Activated CD8-positive, alpha-beta memory T cell treated with anti-CD3 and anti-CD28 coated beads for 48 hours (primary cell): ENCODE measurements around the gene RNF8.
"Not testable (repeated sequence)": the region's sequence is repeated elsewhere in the genome, so short reads cannot be mapped to it uniquely, and the experiment has no call there.

ENCODE experiments used
- DNase-seq, 3 experiments: peaks; one replicate each; pipeline ENCODE4 v3.0.0-alpha.2; 2020; ENCODE audit warnings: low read depth in 2 of 3, low spot score in 2 of 3

Gene RNF8

DNA sequence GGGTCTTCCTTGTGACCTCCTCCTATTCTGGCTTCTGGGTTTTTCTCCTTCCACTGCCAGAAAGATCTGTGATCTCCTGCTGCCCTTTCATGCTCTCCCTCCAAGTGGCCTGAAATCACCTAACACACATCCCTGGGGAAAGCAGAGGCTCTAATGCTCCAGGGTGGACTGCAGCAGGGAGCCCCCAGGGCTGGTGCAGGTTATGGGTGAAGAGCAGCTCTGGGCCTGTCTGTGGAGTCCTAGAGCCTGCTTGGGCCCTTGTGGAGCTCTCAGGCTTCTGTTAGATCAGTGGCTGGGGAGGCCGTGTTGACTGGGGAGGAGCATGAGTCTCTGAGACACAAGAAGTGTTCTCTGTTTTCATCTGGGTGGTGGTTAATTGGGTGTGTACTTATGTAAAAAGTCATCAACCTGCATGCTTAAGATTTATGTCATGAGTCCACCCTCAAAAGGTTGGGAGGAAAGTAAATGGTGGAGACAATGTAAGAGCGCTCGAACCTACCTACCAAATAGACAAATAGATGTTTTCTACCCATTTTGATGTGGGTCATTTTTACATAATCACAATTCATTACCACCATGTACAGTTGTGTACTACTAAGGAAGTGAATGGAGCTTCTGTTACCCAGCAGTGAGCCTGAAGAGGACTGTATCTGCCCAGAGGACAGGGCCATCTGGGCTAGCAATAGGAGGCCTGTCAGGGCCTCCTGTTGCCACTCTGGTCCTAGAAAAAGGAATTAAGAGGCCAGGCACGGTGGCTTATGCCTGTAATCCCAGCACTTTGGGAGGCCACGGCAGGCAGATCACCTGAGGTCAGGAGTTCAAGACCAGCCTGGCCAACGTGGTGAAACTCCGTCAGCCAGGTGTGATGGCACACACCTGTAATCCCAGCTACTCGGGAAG is 32.0 kb upstream of the RNF8 start:
- no peak for DNase-seq

DNA sequence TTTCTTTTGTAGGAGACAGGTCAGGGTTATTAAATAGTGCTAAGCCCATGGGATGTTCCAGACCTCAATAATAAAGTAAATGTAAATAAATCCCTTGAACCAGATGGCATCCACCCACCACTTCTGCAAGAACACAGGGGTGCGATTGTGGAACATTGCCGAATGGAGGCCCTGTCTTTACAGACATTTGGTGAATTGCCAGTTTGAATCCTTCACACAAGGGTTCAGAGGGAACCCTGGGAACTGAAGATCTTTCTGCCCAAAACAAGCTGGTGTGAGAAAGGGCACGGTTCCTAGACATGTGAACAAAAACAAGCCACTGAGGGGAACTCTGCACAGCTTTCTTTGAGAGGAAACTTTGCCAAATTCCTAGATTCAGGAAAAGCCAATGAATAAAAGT is 30.2 kb upstream of the RNF8 start:
- DNase-seq, result no peak

- DNase-seq, result peak in 1 of 3 experiments; percentile 10
Observed at GRCh38 chr6:37324131-37325033, 29.4 kb upstream of the RNF8 start.

DNA sequence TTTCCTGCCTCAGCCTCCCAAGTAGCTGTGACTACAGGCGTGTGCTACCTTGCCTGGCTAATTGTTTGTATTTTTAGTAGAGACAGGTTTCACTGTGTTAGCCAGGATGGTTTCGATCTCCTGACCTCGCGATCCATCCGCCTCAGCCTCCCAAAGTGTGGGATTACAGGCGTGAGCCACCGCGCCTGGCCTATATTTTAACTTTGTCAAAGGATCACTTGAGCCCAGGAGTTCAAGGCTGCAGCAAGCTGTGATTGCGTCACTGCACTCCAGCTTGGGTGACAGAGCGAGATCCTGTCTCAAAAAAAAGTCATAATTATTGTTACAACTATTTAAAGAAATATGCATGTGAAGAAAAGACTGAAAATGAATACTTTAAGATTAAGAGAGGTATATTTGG is 23.4 kb upstream of the RNF8 start:
- DNase-seq, result not testable (repeated sequence)

DNA sequence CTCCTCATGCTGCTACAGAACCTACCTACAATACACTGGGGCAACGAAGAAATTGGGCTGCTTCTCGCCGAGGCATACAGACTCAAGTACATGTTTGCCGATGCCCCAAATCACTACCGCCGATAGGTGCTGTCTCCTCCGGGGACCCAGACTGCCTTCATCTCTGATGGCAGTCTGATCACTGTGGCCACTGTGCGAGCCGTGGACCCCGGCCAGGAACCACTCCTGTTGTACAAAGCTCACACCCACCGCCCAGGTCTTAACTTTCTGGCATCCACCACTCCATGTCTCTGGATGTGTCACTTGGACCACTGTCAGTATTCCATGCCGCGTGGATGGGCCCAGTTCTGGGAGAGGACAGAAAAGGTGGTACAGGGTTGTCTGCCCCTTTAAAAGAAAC is 22.7 kb upstream of the RNF8 start:
- no peak for DNase-seq

GRCh38 chr6:37332894-37333293 is 20.9 kb upstream of the RNF8 start:
- no peak for DNase-seq

DNA sequence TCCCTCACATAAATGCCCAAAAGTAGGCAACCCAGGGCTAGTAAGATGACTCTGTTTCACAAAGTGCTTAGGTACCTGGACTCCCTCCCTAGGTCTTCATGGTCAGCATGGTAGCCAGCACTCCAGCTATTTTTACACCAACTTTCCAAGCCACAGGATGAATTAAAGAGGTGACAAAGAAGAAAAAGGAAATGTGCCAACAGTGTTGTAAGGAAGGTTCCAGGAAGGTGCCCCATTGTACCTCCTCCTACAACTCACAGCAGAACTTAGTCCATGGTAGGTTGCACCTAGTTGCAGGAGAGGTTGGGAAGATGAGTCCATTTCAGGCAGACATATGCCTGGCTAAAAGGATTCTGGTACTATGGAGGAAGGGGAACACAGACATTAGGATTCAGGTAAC is 19.7 kb upstream of the RNF8 start:
- DNase-seq, result no peak

DNA sequence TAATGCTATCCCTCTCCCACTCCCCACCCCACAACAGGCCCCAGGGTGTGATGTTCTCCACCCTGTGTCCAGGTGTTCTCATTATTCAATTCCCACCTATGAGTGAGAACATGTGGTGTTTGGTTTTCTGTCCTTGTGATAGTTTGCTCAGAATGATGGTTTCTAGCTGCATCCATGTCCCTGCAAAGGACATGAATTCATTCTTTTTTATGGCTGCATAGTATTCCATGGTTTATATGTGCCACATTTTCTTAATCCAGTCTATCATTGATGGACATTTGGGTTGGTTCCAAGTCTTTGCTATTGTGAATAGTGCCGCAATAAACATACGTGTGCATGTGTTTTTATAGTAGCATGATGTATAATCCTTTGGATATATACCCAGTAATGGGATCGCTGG is 15.5 kb upstream of the RNF8 start:
- not testable (repeated sequence) for DNase-seq

DNA sequence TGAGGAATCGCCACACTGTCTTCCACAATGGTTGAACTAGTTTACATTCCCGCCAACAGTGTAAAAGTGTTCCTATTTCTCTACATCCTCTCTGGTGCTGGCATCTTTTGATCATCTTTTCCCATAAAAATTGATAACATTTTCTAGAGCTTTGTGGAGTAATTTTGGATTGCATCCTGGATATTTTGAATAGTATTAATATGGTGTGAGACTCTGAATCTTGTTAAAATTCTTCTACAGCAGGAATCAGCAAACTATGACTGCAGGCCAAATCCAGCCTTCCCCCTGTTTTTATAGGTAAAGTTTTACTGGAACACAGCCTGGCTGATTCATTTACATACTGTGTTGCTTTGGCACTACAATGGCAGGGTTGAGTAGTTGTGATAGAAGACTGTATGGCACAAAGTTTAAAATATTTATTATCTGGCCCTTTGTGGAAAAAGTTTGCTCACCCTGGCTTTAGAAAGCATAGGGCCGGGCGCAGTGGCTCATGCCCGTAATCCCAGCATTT is 15.0 kb upstream of the RNF8 start:
- DNase-seq, result no peak

GRCh38 chr6:37339741-37340638 is 13.8 kb upstream of the RNF8 start:
- DNase-seq, result no peak

GRCh38 chr6:37340639-37340943 is 13.2 kb upstream of the RNF8 start:
- DNase-seq, result no peak

DNA sequence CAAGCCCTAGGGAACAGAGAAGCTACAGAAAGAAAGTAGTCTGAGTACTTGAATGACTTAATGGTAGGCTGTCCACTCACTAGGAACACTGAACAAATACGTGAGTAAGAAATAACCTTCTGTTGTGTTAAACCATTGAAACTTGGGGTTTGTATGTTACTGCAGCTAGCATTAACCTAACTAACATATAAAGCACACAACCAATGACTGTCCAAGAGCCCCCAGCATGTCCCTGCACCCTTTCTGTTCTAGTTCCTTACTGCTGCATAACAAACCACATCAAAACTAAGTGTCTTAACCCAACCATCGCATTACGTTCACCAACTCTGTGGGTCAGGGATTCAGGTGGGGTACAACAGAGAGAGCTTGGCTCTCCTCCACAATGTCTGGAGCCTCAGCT is 10.5 kb upstream of the RNF8 start:
- no peak for DNase-seq

GRCh38 chr6:37344308-37344707 is 9.5 kb upstream of the RNF8 start:
- DNase-seq, result no peak

- DNase-seq, result not testable (repeated sequence)
Observed at GRCh38 chr6:37345804-37346203, 8.0 kb upstream of the RNF8 start.

DNA sequence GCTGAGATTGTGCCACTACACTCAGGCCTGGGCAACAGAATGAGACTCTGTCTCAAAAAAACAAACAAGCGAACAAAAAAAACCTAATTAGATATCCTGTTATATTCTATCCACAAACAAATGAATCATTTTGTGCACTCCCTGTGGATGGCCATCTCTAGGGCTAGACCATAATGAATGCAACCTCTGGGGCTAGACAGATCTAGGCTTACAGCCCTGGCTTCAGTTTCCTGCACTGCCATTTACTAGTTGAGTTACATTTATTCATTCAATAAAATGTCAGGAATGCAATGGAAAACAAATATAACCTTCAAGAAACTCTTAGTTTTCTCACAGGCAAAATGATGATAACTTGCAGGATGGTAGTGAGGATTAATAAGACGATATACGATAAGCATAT is 6.6 kb upstream of the RNF8 start:
- DNase-seq, result no peak

DNA sequence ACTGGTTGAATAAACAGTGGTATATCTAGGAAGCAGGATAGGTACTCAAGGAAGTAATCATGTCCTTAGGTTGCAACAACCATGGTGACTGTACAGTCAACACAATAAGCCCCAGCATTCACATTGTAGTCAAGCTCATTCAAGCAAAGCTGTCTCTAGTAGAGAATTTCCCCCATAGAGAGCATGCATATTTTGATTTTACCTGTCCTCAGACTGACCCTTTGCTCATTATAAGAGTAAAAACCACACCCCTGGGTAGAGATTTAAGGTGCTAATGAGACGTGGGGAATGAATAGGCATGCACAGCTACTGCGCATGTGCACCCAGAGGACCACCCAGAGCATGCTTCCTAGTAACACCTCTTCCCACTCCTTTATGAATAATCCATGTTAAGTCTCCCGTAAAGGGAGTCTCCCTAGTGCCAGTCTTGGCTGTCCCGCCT is 6.1 kb upstream of the RNF8 start:
- no peak for DNase-seq

GRCh38 chr6:37351027-37351426 is 2.8 kb upstream of the RNF8 start:
- DNase-seq, result no peak

DNA sequence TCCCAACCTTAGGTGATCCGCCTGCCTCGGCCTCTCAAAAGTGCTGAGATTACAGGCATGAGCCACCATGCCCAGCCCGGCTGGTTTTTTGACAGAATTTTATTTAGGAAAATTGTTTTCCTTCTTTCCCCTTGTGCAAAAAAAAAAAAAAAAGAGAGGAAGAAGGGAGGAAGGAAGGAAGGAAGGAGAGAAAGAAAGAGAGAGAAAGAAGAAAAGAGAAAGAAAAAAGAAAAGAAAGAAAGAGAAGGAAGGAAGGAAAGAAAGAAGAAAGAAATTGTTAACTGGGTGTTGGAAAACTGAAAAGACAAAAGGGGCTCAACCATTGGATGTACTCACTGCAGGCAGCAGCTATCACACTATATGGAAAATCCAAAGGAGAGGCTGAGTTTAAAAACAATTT is 1.4 kb upstream of the RNF8 start:
- no peak for DNase-seq

GRCh38 chr6:37354526-37355384 is 972 bp downstream of the RNF8 start:
- DNase-seq, result peak in 1 of 3 experiments; percentile 3

DNA sequence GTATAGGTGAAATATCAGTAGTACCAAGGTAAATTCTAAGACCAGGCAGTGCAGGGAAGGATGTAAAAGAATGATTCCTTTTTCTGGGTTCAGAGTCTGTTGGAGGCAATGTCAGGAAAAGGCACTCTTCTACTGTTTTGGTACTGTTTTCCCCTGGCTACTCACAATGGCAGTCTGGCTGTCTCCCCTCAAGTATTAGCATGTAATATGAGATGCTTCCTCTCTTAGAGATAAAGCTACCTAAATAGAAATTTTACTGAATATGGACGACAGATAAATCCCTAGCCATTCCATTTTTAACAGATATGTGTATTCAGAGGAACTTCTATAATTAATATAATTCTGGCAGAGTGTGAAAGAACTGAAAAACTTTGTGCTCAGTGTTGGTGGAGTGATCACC is 3.5 kb downstream of the RNF8 start:
- no peak for DNase-seq
